ENCODE measurements around the gene HLA-C. TPM values are rescaled to one million over a fixed set of nuclear protein-coding genes. Genes with fewer than 3 reads are reported as not detected.

The HLA-C gene
- total RNA-seq, 2 experiments from 2014 or later = 833 to 860 TPM

DNA sequence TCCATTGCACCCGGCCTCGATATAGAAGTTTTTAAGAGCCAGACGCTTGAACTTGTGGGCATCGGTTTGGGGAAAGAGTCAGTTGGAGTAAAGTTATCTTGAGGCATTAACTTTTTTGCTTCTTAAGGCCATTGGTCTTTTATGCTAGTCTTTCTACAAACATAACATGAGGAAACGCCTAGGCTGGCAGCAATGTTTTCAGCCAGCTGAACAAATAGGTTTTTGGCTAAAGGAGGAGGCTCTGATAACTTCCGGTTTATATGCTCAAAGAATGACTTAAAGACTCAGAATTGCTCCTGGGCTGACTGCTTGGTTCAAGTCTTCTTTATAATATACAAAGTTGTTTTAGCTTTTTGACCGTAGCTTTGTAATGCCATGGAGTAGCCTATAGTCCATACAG is 46.2 kb downstream of the HLA-C start:
- Mint-ChIP-seq H3K9me3 (no peaks in the 10 kb centered on the region), H3K4me1 (ENCODE audit: low read depth) (no peaks in the 10 kb centered on the region), H3K4me3 (no peak overlapping the region), H3K27ac (no peak overlapping the region), H3K27me3 (peaks cover 3% of the 10 kb centered on the region), H3K36me3 (ENCODE audit: low read depth) (no peaks in the 10 kb centered on the region)
- ATAC-seq = no peak
- intact Hi-C loops (cut with micrococcal nuclease) = no loop called here
- POLR2A ChIA-PET = no interaction called here
- CTCF ChIA-PET = interaction anchor here (1.5 kb wide), 1 partner anchor 97 kb away, joined by 4 read pairs; no protein-coding TSS in a partner anchor
- no peak for DNase-seq
- TF ChIP-seq, protein P1, sequence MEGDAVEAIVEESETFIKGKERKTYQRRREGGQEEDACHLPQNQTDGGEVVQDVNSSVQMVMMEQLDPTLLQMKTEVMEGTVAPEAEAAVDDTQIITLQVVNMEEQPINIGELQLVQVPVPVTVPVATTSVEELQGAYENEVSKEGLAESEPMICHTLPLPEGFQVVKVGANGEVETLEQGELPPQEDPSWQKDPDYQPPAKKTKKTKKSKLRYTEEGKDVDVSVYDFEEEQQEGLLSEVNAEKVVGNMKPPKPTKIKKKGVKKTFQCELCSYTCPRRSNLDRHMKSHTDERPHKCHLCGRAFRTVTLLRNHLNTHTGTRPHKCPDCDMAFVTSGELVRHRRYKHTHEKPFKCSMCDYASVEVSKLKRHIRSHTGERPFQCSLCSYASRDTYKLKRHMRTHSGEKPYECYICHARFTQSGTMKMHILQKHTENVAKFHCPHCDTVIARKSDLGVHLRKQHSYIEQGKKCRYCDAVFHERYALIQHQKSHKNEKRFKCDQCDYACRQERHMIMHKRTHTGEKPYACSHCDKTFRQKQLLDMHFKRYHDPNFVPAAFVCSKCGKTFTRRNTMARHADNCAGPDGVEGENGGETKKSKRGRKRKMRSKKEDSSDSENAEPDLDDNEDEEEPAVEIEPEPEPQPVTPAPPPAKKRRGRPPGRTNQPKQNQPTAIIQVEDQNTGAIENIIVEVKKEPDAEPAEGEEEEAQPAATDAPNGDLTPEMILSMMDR (IDR thresholded peaks at IDR 0.05) = no peak

DNA sequence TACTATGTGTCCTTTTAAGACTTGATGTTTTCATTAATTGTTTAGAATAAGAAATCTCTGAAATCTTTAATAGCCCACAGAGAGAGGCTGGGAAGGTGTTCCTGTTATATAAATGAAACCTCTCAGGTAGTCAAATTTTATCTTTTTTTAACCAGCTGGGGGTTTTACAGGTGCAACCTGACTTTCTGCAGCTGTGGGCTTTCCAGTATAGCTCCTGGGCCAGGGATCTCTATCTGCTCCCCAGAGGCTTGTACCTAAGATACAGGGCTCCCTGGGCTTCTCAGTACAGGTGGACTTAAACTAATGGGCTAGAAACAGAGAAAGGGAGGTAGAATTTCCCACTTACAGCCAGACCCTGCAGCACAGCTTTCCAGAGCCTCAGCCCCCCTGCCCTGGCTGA is 49.4 kb downstream of the HLA-C start:
- DNase-seq (no peak), ATAC-seq (no peak)
- H3K9me3 Mint-ChIP-seq = no peaks in the 10 kb centered on the region
- POLR2A ChIA-PET = interaction anchor here (0.6 to 0.7 kb wide), 3 partner anchors 9 to 302 kb away, joined by 3 read pairs; no protein-coding TSS in a partner anchor
- H3K4me1 Mint-ChIP-seq (ENCODE audit: low read depth) = peaks cover 3% of the 10 kb centered on the region
- H3K27ac Mint-ChIP-seq = no peak overlapping the region
- no peak overlapping the region for H3K4me3 Mint-ChIP-seq
- no peaks in the 10 kb centered on the region for H3K36me3 Mint-ChIP-seq (ENCODE audit: low read depth)
- intact Hi-C loops (cut with micrococcal nuclease) = no loop called here
- CTCF ChIA-PET = no interaction called here
- H3K27me3 Mint-ChIP-seq = no peaks in the 10 kb centered on the region
- TF ChIP-seq, protein P1 (IDR thresholded peaks at IDR 0.05) = no peak

Other genes starting within 250 kb of the HLA-C start
- not detected for gene C6orf15, start 159.5 kb downstream of the HLA-C start, total RNA-seq
- gene PSORS1C1, start 157.3 kb downstream of the HLA-C start, total RNA-seq = not detected
- not detected for gene CDSN, start 151.6 kb downstream of the HLA-C start, total RNA-seq
- not detected for gene PSORS1C2, start 133.0 kb downstream of the HLA-C start, total RNA-seq
- 10 to 100 TPM; 39.2 to 39.8 TPM for gene CCHCR1, start 114.3 kb downstream of the HLA-C start, total RNA-seq
- gene TCF19, start 113.5 kb downstream of the HLA-C start, total RNA-seq = 10 to 100 TPM; 91.9 to 92.9 TPM
- gene POU5F1, start 101.4 kb downstream of the HLA-C start, total RNA-seq = not detected
- gene HLA-B, start 85.1 kb upstream of the HLA-C start, total RNA-seq = 1,000 to 10,000 TPM; 2,892 to 2,968 TPM
- gene MICA, start 131.5 kb upstream of the HLA-C start, total RNA-seq = 1 to 10 TPM; 5.6 to 6.0 TPM
- gene MICB, start 226.1 kb upstream of the HLA-C start, total RNA-seq = 10 to 100 TPM; 17.0 to 17.7 TPM